ENCODE data around the gene CPN1. TPM values are rescaled to one million over a fixed set of nuclear protein-coding genes. Genes with fewer than 3 reads are reported as not detected.
A peak's percentile ranks its signal among the peaks of the same experiment; 100 is the strongest.

Gene CPN1
- total RNA-seq, 1 experiment from 2014 or later: not detected

DNA sequence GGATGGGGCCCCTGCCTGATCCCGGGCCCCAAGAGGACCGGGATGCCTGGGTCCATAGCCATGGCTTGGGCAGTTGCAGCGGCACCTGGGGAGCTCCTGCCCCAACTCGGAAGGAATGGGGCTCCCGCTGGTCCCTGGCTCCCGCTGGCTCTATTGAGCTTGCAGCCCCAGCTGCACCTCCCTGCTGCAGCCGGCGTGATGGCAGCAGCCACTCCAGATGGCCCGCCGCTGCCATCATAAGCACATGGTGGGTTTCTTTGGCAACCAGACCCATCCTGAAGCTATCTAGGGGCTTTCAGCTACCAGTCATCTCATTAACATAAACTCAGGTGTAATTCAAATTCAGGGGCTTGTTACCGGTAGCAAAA is 60.8 kb downstream of the CPN1 start:
- H3K9me3 Mint-ChIP-seq: no peaks in the 10 kb centered on the region
- H3K27me3 ChIP-seq (ENCODE audit: insufficient read depth, low read length): no peaks in the 10 kb centered on the region
- no peaks in the 10 kb centered on the region for H3K23me2 ChIP-seq (ENCODE audit: insufficient read length, low read depth, low read length, poor library complexity, severe bottlenecking)
- no peak overlapping the region for H2BK15ac ChIP-seq (ENCODE audit: low read depth, low read length)
- no peak overlapping the region for H3K27ac ChIP-seq (ENCODE audit: insufficient read length, low read depth, low read length)
- no peak overlapping the region for H4K91ac ChIP-seq (ENCODE audit: insufficient read length, low read depth, low read length)
- H3K27me3 Mint-ChIP-seq (ENCODE audit: low read depth): no peaks in the 10 kb centered on the region; the same call in 1 of the 2 replicates
- H3K36me3 Mint-ChIP-seq (ENCODE audit: insufficient read depth in 1 of 3, low read depth in 3 of 3): no peaks in the 10 kb centered on the region
- H3K9ac ChIP-seq (ENCODE audit: extremely low read depth, insufficient read length, low read length): no peak overlapping the region
- H3K14ac ChIP-seq (ENCODE audit: insufficient read depth, low read length): no peak overlapping the region; the same call in 1 of the 2 replicates
- no CpG with 5 or more reads among the region's 11 CpGs for WGBS (ENCODE audit: extremely low coverage, insufficient read length, low lambda C conversion rate)
- H4K20me1 ChIP-seq (ENCODE audit: control insufficient read depth, insufficient read depth, insufficient read length): no peaks in the 10 kb centered on the region
- no peak overlapping the region for H3K27ac Mint-ChIP-seq
- no peak overlapping the region for H3K4ac ChIP-seq (ENCODE audit: low read depth, low read length)
- peak; percentile 33 for DNase-seq
- H4K8ac ChIP-seq (replicated peaks; ENCODE audit: insufficient read length, low read depth, low read length): no peak overlapping the region
- no peak overlapping the region for H3K56ac ChIP-seq (ENCODE audit: insufficient read length, low read depth, low read length)
- H3K79me1 ChIP-seq (ENCODE audit: insufficient read depth, low read depth, low read length, poor library complexity, severe bottlenecking): no peaks in the 10 kb centered on the region
- no peak overlapping the region for H3K4me2 ChIP-seq (ENCODE audit: insufficient read depth, insufficient read length, low read length)
- no peaks in the 10 kb centered on the region for H3K9me3 ChIP-seq (ENCODE audit: control insufficient read depth, low read depth, low read length)
- no peak overlapping the region for H3K23ac ChIP-seq (ENCODE audit: insufficient read length, low read depth, low read length)
- no peak overlapping the region for H2BK5ac ChIP-seq (ENCODE audit: insufficient read length, low read length)
- no peak overlapping the region for H3K18ac ChIP-seq (ENCODE audit: insufficient read length, low read depth, low read length)
- H2AK5ac ChIP-seq (ENCODE audit: insufficient read length, low read length): no peak overlapping the region
- H2BK20ac ChIP-seq (ENCODE audit: low read depth, low read length, poor library complexity, severe bottlenecking): no peak overlapping the region
- H3T11ph ChIP-seq (ENCODE audit: low read length): no peak overlapping the region
- H2BK12ac ChIP-seq (ENCODE audit: insufficient read length, low read depth, low read length): no peak overlapping the region
- no peaks in the 10 kb centered on the region for H3K4me1 ChIP-seq (ENCODE audit: insufficient read depth, low read length)
- H2BK120ac ChIP-seq (ENCODE audit: low read depth, low read length, poor library complexity, severe bottlenecking): no peak overlapping the region
- no peak overlapping the region for H2AFZ ChIP-seq (ENCODE audit: low read length)
- H3K4me3 Mint-ChIP-seq: no peak overlapping the region
- peaks cover 13 to 19% of the 10 kb centered on the region in 2 experiments for H3K4me1 Mint-ChIP-seq
- H3K79me2 ChIP-seq (ENCODE audit: insufficient read depth, low read length): no peaks in the 10 kb centered on the region
- TF ChIP-seq, protein P1, sequence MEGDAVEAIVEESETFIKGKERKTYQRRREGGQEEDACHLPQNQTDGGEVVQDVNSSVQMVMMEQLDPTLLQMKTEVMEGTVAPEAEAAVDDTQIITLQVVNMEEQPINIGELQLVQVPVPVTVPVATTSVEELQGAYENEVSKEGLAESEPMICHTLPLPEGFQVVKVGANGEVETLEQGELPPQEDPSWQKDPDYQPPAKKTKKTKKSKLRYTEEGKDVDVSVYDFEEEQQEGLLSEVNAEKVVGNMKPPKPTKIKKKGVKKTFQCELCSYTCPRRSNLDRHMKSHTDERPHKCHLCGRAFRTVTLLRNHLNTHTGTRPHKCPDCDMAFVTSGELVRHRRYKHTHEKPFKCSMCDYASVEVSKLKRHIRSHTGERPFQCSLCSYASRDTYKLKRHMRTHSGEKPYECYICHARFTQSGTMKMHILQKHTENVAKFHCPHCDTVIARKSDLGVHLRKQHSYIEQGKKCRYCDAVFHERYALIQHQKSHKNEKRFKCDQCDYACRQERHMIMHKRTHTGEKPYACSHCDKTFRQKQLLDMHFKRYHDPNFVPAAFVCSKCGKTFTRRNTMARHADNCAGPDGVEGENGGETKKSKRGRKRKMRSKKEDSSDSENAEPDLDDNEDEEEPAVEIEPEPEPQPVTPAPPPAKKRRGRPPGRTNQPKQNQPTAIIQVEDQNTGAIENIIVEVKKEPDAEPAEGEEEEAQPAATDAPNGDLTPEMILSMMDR (conservative IDR thresholded peaks at IDR 0.05): no peak
- no peak overlapping the region for H4K5ac ChIP-seq (ENCODE audit: insufficient read length, low read depth, low read length)
